DMS79 treated with DMSO at 0.1 percent for 48 hours (cell line): ENCODE data around the gene LNPEP.
A peak's percentile ranks its signal among the peaks of the same experiment; 100 is the strongest.
"Not testable (repeated sequence)": the region's sequence is repeated elsewhere in the genome, so short reads cannot be mapped to it uniquely, and the experiment has no call there.

Source experiments
- DNase-seq: peaks from one replicate; lab custom pipeline; 2025; lab: John Stamatoyannopoulos, UW

Gene LNPEP

DNA sequence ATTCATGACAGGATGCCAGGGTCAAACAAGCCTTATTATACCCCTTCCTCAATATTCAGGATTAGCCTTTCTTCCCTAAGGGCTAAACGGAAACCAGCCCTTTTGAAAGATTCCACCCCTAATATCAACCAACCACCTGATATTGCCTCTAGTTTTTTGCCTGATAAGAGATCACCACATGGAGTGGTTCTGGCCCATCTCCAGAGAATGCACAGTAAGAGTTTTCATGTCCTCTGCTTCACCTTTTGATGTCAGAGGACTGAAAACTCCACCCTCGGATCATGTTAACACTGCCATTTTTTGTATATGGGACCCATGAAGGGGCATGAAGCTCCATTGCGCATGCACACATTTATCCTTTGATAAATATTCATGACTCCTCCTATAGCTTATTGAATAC, 5.8 kb upstream of the LNPEP start:
- DNase-seq = no peak

DNA sequence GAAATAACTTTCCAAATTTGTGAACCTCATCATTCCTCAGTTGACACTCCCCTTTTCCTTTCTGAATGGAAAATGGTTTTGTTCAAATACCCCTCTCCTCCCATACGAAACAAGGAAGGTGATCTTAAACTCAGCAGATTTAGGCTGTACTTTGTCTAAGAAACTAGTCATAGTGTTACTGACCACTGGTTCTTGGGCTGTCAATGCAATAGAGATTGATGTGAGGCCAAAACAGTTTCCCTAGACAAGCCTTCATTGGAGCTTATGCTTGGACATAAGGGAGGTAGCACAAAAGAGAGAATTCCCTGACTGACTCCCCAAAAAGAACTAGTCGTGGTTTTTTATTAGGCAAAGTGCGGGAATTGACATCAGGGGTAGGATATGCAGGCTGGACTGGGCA, 5.3 kb upstream of the LNPEP start:
- DNase-seq = no peak

DNA sequence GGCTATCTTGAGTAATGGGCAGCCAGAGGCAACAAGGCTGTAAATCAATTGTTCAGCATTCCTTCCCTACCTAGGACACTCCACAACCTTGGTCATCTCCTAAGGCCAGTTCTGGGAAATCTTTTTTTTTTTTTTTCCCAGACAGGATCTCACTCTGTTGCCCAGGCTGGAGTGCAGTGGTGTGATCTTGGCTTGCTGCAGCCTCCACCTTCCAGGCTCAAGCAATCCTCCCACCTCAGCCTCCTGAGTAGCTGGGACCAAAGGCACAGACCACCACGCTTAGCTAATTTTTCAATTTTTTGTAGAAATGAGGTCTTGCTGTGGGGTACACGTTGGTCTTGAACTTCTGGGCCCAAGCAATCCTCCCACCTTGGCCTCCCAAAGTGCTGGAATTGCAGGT, 4.8 kb upstream of the LNPEP start:
- not testable (repeated sequence) for DNase-seq

DNA sequence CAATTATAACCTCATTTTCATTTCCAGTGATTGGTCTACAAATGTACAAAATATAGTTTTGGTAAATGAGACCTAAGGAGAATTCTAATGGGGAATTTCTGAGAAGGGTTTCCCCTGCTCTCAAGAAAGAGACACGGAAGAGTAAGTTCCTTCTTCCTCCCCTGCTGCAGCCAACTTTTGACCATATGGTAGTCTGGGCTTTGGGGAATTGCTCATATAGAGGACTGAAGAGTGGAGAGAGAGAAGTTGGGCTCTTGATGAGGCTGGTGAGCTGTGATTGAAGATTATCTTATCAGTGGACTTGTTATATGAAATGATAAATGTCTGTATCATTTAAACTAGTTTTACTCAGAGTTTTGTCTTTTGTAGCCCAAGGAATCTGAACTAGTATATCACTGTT, 4.3 kb upstream of the LNPEP start:
- DNase-seq = no peak

DNA sequence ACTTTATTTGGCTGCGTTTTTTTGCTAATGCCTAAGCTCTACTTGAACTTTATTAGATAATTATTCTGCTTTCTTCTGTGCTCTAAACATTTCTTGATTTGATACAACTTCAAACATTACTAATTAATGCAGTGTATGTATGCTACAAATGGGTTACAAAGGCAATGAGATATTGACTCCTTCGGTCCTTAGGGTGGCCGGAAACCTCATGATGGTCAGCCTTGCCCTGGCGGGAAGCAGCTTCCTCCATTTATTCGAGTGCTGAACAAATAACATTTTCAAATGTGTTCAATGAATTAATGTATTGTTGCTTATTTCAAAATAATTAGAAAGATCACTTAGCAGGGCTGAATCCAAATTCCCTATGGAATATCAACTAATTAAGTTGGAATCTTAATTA, 3.9 kb upstream of the LNPEP start:
- no peak for DNase-seq

DNA sequence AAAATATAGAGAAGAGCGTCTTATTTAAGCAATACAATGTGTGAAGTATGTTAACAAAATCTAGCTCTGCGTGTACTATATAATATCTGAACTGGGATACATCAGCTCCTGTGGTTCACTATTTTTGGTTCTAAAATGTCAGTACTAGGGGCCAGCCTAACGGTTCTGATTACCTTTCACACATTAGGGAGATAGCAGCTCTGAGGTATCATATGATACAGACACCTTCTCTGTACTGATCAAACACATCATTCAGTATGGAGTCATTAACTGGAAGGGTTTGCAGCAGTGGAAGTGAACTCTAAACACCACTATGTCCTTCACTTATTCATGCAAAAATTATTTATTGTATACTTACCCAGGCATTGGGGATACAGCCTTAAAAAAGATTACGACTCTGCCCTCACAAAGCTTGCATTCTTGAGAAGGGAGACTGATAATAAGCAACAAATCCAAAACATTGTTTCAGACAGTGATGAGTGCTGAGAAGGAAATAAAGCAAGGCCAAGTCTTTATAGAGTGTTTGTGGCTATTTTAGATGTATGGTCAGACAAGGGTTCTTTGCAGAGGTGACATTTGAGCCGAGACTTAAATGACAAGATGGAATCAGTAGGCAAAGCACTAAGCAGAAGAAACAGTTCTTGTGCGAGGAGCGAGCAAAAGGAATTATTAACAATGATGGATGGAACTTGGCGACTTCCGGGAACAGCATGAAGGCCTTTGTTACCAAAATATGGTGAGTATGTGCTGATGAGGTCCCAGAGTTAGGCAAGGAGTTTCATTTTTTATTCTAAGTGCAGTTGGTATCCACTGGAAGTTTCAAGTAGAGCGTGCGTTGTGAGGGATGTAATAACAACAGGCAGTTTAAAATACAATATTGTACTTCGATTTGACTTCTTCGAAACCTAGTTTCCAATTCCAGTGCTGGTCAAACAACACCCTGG, 1.8 kb upstream of the LNPEP start:
- DNase-seq = peak; percentile 92

DNA sequence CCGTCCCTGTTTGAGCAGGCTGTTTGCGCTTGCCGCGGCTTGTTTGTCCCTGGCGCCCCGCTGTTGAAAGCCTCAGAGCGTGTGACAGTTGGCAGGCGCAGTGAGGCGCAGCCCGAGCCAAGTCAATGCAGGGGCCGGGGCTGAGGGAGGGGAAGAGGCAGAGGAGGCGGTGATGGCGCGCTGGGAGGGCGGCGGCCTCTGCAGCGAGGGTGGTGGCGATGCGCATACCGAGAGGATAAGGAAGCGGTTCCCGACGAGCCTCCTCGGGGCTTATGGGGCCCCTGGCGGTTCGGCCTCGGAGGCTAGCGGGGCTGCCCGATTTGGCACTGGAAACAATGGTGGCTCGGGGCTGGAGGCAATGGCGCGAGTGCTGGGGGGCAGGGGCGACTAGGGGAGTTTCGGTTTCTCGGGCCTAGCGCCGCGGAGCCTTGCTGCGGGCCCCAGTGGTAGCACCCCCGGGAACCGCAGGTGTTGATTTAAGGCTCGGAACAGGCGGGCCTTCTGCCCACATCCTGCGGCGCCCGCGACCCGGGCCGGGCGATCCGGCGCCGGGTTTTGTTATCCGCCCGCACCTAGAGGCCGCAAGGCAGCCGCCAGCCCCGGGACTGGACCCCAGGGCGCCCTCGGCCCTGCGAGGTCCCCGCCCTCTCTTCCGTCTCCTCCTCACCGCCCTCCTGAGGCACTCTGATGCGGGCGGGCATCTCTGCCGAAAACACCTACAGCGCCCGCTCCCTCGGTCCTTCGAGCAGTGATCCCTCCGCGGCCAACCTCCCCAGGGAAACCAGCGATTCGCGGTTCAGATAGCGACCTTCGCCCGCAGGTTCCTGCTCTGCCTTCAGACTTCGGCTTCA, 947 bp upstream of the LNPEP start:
- peak; percentile 92 for DNase-seq

DNA sequence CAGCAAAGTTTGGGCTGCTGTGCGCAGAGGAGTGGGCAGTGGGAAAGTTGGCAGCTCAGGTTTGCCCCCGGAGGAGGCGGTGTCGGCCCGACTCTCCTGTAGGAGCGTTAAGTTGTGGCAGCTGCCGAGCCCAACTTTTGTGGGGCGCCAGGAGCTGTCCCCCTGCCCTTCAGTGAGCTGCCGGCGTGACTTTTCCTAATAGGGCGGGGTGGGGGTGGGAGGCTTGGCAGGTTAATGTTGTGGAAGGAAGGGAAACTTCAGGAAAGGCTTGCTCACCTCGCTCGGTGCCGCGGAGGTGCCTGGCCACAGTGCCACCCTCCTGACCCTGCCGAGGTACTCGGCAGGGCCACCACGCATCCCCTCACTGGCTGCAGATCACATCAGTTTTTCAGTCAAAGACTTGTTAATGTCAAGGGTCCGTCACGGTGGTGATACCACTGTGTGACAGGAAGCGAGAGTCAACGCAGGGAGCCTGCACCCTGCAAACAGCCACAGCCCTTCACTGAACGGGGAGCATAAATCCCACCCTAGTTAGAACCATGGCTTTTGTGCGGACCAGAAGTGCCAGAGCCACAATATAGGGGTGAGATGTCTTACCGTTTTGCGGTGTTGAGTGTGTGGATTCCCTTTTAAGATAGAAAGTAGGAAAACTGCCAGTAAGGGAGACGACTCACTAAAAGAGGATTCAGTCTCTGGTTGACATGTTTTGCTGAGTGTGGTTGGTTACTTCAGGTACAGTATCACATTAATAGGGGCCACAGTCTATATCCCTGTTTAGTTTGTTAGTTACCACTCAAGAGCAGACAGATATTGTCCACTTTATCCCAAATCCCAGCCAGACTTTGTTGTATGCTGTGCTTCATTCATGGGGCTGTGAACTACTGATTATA, 796 bp downstream of the LNPEP start:
- peak; percentile 51 for DNase-seq

DNA sequence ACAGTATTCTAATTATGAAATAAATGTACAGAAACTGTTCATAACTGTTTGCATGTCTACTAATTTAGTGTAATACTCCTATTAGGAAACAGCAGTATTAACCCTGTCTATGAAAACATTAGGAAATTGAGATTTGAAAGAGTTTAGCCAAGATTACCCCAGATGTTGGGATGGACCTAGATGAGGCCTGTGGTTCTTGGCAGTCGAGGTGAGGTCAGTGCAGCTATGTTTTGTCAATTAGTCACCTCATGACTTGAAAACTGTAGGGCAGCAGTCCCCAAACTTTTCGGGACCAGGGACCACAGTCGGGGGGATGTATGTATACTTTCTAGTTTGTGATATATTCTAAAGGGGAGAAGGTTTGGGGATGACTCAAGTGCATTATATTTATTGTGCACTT, 4.7 kb downstream of the LNPEP start:
- DNase-seq = no peak

DNA sequence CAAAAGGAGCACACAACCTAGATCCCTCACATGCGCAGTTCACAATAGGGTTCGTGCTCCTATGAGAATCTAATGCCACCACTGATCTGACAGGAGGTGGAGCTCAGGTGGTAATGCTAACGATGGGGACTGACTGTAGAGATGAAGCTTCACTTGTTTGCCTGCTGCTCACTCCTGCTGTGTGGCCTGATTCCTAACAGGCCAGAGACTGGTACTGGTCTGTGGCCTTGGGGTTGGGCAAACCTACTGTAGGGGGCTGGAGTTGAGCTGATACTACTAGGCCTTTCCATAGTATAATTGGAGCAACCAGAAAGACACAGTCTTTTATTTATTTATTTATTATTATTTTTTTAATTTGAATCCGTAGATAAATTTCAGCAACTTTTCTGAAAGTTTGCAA, 5.3 kb downstream of the LNPEP start:
- DNase-seq = no peak

DNA sequence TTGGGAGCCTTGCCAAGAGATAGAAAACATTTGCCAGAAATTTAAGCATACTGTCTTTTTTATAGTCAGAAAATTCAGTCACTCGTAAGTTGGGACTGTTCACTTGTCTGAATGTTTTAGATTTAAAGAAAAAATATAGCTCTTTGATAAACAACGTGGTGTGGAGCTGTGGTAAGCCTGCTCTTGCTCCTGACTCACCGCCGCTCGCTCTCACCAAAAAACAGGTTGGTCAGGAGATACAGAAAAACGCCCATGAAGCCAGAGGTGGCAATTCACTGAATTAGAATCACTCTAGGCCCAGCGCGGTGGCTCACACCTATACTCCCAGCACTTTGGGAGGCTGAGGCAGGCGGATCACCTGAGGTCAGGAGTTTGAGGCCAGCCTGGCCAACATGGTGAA, 6.2 kb downstream of the LNPEP start:
- no peak for DNase-seq

DNA sequence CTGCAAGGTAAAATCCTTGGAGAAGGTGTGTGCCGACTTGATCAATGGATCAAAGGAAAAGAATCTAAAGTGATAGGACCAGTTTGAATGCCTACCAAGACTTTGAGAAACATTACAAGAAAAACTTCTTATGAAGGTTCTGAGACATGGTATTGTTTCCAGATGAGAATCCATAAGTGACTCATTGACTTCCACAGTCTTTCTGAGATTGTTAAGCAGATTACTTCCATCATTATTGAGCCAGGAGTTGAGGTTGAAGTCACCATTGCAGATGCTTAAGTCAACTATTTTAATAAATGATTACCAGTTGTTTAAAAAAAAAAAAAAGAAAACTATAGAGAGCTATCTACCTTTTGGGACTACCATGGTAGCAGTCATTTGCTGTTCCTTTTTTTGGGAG, 7.0 kb downstream of the LNPEP start:
- no peak for DNase-seq

DNA sequence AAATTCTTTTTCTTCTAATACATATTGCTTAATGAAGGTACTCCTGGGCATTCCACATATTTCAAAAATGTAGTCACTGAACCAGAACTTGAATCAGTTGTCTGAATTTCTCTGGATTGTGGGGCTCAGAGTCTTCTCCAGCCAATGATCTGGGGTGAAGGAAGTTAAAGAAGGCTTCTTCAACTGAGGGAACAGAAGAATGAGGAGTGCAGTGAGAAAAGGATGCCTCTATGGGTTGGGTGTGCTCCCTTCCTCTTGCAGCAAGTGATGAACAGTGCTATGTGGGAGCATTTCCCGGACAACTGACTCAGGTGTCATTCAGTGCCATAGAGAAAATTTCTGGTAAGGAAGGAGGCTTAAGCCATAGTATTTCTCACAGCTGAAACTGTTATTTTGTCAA, 7.9 kb downstream of the LNPEP start:
- DNase-seq = no peak

DNA sequence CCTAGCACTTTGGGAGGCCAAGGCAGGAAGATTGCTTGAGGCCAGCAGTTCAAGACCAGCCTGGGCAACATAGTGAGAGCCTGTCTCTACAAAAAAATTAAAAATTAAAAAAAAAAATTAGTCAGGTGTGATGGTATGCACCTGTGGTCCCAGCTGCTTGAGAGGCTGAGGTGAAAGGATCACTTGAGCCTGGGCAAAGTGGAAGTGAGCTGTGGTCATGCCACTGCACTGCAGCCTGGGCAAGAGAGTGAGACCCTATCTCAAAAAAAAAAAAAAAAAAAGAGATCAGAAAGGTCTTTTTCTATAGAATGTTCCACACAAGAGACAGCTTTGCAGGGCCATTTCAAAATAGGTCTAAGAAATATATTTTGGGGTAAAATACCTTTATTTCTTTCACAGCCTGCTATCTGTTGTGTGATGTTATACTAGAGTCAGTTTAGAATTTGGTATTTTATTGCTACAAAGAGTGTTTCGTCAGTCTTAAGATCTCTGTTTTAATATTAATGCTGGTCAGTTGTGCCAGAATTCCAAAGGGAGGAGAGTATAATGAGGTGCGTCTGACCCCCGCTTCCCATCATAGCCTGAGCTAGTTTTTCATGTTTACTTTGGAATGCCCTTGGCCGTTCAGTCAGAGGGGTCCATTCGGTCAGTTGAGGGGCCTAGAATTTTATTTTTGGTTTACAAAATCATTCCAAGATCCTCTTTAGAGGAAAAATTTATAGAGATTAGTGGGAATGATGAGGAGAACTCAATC, 9.4 kb downstream of the LNPEP start:
- no peak for DNase-seq

DNA sequence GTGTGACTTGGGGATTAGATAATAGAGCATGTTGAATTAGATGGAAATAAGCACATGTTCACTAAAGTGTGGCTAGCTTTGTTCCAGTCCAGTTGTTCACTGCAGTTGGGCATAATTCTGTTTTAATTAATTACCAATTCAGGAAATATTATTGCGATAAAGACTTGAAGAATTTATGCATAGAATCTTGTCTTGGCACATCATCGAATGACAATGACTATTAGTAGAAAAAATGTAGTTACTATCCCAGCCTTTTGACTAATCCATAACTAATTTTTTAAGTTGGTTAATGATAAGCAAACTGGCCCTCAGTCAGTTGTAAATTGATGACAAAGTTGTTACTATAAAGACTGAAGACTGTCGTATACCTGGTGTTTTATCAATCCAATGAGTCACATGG, 10.5 kb downstream of the LNPEP start:
- DNase-seq = no peak

DNA sequence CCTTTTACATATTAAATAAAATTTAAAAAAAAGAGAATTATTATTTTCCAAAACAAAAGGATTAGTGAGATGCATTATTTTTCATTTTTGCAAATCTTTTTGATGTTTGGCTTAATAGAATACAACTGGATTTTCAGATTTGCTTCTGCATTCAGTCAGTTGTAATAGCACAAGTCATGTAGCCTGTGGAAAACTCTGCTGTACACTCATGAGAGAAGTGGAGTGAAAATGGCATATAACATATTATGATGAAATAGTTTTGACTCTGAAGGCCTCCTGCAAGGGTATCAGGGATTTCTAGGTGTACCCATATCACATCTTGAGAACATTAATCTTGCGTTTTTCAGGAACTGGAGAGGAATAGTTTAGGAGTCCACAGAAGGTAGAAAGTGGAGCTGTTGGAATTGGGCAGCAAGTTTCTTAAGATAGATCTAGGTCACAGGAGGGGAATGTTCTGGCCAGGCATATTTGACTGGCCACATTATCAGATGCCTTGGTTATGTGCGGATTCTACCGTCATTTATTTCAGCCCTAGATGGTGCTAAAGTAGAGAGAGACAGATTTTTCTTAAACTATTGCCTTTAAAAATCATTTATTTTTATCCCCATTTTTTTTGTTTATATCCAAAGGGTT, 16.4 kb downstream of the LNPEP start:
- no peak for DNase-seq

DNA sequence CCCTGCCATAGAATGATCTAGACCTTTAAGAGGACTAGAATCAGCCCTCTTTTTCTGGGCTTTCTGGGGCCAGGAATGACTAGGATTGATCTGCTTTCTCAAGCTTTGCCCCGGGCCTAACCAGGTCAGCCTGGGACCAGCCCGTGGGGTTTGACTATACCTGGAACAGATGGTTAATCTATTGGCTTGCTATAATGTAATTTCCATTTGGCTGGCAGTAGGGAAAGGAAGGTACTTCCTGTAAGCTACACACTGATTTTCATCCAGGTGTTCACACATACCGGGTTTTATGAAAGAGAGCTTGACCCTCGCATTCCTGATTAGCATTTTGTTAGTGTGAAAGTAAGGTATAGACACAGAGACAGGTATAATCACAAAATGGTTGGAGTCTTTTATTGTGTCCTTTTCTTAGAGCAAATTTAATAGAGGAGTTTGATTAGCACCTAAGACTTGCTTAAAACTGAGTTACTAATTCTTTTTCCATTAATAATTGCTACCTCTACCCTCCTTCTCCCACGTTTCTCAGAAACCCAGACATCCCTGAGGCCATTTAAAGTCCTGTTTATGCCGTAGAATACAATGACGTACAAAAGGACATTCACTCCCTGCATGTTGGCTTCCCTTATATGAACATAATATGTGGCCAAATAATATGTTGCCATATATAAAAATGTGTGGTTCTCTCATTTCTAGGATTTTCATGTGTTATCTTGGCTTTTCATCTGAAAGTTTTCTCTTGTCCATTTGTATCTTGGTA, 17.3 kb downstream of the LNPEP start:
- DNase-seq = no peak

DNA sequence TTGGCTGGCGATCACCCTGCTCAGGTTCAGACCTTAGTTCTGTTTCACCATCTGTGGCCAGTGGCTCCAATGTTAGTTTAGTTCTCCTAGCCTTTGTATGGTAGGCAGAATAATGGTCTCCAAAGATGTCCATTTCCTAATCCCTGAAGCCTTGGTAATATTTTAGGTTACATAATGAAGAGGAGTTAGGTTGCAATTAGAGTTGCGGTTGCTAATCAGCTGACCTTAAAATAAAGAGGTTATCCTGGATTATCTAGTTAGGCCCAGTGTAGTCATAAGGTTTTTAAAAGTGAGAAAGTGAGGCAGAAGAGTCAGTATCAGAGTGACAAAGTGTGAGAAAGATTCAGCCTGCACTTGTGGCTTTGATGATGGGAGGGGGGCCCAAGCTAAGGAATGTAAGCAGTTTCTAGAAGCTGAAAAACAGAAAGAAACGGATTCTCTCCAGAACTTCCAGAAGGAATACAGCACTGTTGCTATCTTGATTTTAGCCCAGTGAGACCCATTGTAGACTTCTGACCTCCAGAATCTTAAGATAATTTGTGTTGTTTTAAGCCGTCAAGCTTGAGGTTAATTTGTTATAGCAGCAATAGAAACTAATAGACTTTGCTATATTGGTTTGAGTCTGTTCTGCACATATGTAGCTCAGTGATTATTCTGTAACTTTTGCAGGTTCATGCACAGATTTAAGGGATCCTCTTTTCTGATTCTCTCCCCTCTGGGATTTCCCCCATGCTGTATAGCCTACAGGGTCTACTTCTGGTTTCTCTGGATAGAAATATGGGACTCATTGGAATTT, 21.6 kb downstream of the LNPEP start:
- DNase-seq = no peak

DNA sequence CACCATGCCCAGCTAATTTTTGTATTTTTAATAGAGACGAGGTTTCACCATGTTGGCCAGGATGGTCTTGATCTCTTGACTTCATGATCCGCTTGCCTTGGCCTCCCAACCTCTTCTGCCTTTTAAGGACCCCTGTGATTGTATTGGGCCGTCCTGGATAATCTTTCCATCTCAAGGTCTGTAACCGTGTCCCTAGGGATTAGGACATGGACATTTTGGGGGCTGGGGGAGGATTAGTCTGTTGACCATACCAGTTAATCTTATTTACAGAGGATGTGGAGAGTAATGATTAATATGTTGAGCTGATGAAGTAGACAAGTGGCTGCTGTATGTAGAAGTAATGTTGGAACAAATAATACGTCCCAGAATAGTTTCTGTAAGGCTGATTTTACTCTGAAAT, 23.1 kb downstream of the LNPEP start:
- DNase-seq = no peak
